Measurements from ENCODE around the gene CDC42BPB.

Gene CDC42BPB

DNA sequence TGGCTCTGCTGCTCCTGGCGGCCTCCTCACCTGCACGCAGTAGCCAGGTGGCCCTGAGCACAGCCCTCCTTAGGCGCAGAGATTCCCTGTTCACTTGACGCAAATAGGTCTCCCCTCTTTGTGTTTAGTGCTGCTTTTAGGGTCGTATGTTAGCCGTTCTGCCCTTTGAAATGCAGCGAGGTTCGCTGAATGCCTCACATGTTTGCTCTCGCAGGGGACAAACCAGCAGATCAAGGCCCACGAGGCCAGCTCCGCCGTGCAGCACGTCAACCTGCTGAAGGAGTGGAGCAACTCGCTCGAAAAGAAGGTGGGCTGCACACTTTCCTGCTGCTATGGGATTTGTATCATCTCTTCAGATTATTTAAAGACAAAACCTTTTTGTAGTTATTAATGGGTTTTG, 166.2 kb downstream of the CDC42BPB start:
- no peak for DNase-seq
- Histone ChIP-seq H3K4me1 (no peaks in the 10 kb centered on the region), H3K27me3 (no peaks in the 10 kb centered on the region), H3K36me3 (peaks cover 15% of the 10 kb centered on the region), H3K4me3 (ENCODE audit: low read depth, low read length) (no peak overlapping the region), H3K9me3 (no peaks in the 10 kb centered on the region)
- TF ChIP-seq, protein P1, sequence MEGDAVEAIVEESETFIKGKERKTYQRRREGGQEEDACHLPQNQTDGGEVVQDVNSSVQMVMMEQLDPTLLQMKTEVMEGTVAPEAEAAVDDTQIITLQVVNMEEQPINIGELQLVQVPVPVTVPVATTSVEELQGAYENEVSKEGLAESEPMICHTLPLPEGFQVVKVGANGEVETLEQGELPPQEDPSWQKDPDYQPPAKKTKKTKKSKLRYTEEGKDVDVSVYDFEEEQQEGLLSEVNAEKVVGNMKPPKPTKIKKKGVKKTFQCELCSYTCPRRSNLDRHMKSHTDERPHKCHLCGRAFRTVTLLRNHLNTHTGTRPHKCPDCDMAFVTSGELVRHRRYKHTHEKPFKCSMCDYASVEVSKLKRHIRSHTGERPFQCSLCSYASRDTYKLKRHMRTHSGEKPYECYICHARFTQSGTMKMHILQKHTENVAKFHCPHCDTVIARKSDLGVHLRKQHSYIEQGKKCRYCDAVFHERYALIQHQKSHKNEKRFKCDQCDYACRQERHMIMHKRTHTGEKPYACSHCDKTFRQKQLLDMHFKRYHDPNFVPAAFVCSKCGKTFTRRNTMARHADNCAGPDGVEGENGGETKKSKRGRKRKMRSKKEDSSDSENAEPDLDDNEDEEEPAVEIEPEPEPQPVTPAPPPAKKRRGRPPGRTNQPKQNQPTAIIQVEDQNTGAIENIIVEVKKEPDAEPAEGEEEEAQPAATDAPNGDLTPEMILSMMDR (IDR thresholded peaks at IDR 0.05; ENCODE audit: low read depth, low read length): no peak

DNA sequence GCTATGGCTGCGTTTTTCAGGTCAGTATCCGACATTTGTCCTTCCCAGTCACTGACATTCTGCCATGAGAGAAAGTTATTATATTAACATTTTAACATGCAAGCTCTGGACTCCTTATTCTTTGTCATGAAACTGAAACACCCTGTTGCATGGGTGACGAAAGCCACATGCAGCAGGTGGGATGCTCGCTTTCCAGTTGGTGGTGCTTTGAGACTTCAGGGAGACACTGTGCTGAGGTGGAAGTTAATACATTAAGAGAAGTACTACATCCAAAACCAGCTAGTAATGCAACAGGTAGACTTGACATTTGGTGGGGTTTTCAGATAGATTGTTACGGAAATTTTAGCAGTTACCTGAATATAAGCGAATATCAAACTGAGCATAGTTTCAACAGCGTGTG, 167.7 kb downstream of the CDC42BPB start:
- Histone ChIP-seq H3K9me3 (no peaks in the 10 kb centered on the region), H3K27me3 (no peaks in the 10 kb centered on the region), H3K36me3 (peaks cover 17% of the 10 kb centered on the region), H3K4me3 (ENCODE audit: low read depth, low read length) (no peak overlapping the region), H3K4me1 (no peaks in the 10 kb centered on the region)
- DNase-seq: no peak
- TF ChIP-seq, protein P1 (IDR thresholded peaks at IDR 0.05; ENCODE audit: low read depth, low read length): no peak

DNA sequence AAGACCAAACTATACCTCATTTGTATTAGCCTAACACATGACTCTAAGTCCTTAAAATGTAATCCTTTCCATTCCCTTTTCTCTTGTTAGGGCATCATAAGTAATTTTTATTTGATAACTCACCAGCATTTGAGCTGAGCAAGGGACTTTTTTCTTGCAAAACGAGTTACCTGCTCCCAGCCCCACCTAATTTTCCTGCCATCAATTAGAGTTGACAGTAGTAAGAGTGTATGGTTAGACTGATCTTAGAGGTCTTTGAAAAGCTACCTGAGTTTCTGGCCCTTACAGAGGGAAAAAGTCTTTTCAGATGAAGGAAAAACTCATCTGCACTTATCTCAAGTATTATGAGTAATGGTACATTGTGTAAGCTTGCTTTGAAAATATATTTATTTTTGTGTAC, 168.6 kb downstream of the CDC42BPB start:
- Histone ChIP-seq H3K4me1 (no peaks in the 10 kb centered on the region), H3K4me3 (ENCODE audit: low read depth, low read length) (no peak overlapping the region), H3K9me3 (no peaks in the 10 kb centered on the region), H3K36me3 (peaks cover 17% of the 10 kb centered on the region), H3K27me3 (no peaks in the 10 kb centered on the region)
- TF ChIP-seq, protein P1 (IDR thresholded peaks at IDR 0.05; ENCODE audit: low read depth, low read length): no peak
- no peak for DNase-seq

DNA sequence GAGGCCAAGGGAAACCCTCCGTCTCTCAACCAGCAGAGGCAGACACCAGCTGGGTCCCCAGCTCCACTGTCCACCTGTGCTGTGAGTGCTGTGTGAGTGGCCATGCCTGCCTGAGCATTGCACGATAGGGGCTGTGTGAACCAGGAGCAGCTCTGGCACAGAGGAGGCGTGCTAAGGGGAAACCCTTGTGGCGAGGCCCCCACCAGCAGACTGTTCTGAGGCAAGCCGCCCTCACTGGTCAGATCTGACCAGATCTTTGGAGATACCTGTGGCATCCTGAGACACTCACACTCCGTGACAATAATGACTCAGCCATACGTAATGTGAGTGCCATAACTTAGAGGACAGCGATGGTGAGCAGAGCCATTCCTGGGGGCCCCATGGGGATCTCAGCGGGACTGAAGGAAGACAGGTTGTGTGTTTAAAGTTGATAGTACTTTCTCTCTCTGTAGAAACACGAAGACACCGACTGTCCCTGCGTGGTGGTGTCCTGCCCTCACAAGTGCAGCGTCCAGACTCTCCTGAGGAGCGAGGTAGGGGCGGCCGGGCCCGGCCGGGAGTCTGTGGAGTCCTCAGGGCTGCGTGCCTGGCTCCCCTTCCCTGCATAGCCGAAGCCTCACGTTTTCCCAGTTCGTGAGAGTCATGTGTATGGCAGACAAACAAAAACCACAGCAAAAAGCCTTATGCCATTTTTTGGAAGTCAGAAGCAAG, 171.5 kb downstream of the CDC42BPB start:
- Histone ChIP-seq H3K36me3 (peaks cover 17% of the 10 kb centered on the region), H3K4me3 (ENCODE audit: low read depth, low read length) (no peak overlapping the region), H3K27me3 (no peaks in the 10 kb centered on the region), H3K9me3 (no peaks in the 10 kb centered on the region), H3K4me1 (no peaks in the 10 kb centered on the region)
- TF ChIP-seq, protein P1 (IDR thresholded peaks at IDR 0.05; ENCODE audit: low read depth, low read length): no peak
- no peak for DNase-seq

DNA sequence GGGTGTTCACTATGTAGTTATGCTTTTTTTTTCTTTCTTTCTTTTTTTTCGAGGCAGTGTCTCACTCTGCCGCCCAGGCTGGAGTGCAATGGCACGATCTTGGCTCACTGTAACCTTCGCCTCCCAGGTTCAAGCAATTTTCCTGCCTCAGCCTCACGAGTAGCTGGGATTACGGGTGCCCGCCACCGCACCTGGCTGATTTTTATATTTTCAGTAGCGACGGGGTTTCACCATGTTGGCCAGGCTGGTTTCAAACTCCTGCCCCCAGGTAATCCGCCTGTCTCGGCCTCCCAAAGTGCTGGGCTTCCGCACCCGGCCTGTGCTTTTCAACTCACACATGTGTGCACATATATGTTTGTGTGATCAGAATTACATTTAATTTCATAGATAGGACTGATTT, 173.8 kb downstream of the CDC42BPB start:
- peaks cover 22% of the 10 kb centered on the region for H3K36me3 ChIP-seq
- TF ChIP-seq, protein P1 (IDR thresholded peaks at IDR 0.05; ENCODE audit: low read depth, low read length): no peak
- no peak for DNase-seq
- no peaks in the 10 kb centered on the region for H3K4me1 ChIP-seq
- no peak overlapping the region for H3K4me3 ChIP-seq (ENCODE audit: low read depth, low read length)
- H3K9me3 ChIP-seq: no peaks in the 10 kb centered on the region
- no peaks in the 10 kb centered on the region for H3K27me3 ChIP-seq

DNA sequence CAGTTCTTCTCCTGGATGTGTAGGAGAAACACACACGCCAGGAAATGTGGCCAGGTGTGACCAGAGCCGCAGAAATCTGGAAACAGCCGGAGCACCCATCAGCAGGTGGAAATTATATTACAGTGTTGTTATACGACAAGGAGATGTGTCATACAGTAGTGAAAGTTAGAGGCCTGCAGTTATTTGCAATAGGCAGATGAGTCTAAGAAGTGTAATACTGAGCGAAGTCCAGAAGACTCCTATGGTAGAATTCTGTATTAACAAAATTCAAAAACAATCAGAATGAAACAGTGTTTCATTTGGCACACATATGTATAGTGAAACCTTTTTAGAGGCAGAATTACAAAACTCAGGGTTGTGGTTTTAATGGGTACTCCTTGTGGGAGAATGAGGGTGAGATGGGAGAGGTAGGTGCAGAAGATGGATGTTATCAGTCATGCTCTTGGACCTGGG, 174.2 kb downstream of the CDC42BPB start:
- H3K9me3 ChIP-seq: no peaks in the 10 kb centered on the region
- H3K4me1 ChIP-seq: no peaks in the 10 kb centered on the region
- H3K36me3 ChIP-seq: peaks cover 19% of the 10 kb centered on the region
- no peak overlapping the region for H3K4me3 ChIP-seq (ENCODE audit: low read depth, low read length)
- H3K27me3 ChIP-seq: no peaks in the 10 kb centered on the region
- TF ChIP-seq, protein P1 (IDR thresholded peaks at IDR 0.05; ENCODE audit: low read depth, low read length): no peak
- no peak for DNase-seq
